ENCODE data around the gene TMEM266.
A peak's percentile ranks its signal among the peaks of the same experiment; 100 is the strongest.

The TMEM266 gene

GRCh38 chr15:76075046-76075445 is 15.3 kb downstream of the TMEM266 start:
- H2BK12ac ChIP-seq (ENCODE audit: low read length) = no peak overlapping the region
- no peak overlapping the region for H4K91ac ChIP-seq (ENCODE audit: low read depth, low read length, poor library complexity)
- no peak overlapping the region for H2AK5ac ChIP-seq (ENCODE audit: low read depth, low read length)
- no peak overlapping the region for H3K9ac ChIP-seq (ENCODE audit: low read depth, low read length, poor library complexity)
- H2BK15ac ChIP-seq (ENCODE audit: low read length) = no peak overlapping the region
- H3K4me1 ChIP-seq (ENCODE audit: control insufficient read depth in 2 of 2, insufficient read depth in 1 of 2, low read depth in 1 of 2, low read length in 2 of 2) = no peaks in the 10 kb centered on the region
- H2BK120ac ChIP-seq (ENCODE audit: low read depth, low read length) = no peak overlapping the region
- H3K79me1 ChIP-seq (ENCODE audit: low read depth, low read length) = no peaks in the 10 kb centered on the region
- no peak for DNase-seq (ENCODE audit: low spot score)
- H3K27me3 ChIP-seq (ENCODE audit: control insufficient read depth in 3 of 3, insufficient read depth in 3 of 3, low read depth in 1 of 3, low read length in 3 of 3) = peaks cover 0 to 7% (median 0%) of the 10 kb centered on the region in 3 experiments
- no peak overlapping the region for H2BK5ac ChIP-seq (ENCODE audit: low read length)
- no peak overlapping the region for H2AFZ ChIP-seq (ENCODE audit: low read length)
- no peak overlapping the region for H3K18ac ChIP-seq (ENCODE audit: low read length)
- no peaks in the 10 kb centered on the region for H3K9me3 ChIP-seq (replicated peaks in 1 of 2; ENCODE audit: control insufficient read depth in 2 of 2, insufficient read depth in 1 of 2, low read depth in 1 of 2, low read length in 2 of 2)
- no peak overlapping the region for H3K23ac ChIP-seq (ENCODE audit: low read depth, low read length, poor library complexity)
- H3K4me2 ChIP-seq (ENCODE audit: insufficient read depth, low read length, poor library complexity, severe bottlenecking) = no peak overlapping the region
- no peak overlapping the region for H3K27ac ChIP-seq (replicated peaks; ENCODE audit: low read length)
- no peak overlapping the region for H4K8ac ChIP-seq (ENCODE audit: low read depth, low read length)
- no peak overlapping the region for H3K4ac ChIP-seq (ENCODE audit: low read length)
- no peaks in the 10 kb centered on the region for H3K36me3 ChIP-seq (replicated peaks in 1 of 2; ENCODE audit: control insufficient read depth in 2 of 2, insufficient read depth in 2 of 2, low read length in 2 of 2)
- no peak overlapping the region for H3K4me3 ChIP-seq (ENCODE audit: low read length in 2 of 2)
- no peak overlapping the region for H3K14ac ChIP-seq (ENCODE audit: low read length)

- WGBS, 2 donors (ENCODE audit: extremely low coverage in 2 of 2, insufficient read length in 2 of 2, insufficient replicate concordance in 1 of 2) = no CpG with 5 or more reads among the region's 5 CpGs
- no peak overlapping the region for H3K14ac ChIP-seq (ENCODE audit: low read length)
These were observed 18.6 kb downstream of the TMEM266 start for GRCh38 chr15:76078285-76078877.

DNA sequence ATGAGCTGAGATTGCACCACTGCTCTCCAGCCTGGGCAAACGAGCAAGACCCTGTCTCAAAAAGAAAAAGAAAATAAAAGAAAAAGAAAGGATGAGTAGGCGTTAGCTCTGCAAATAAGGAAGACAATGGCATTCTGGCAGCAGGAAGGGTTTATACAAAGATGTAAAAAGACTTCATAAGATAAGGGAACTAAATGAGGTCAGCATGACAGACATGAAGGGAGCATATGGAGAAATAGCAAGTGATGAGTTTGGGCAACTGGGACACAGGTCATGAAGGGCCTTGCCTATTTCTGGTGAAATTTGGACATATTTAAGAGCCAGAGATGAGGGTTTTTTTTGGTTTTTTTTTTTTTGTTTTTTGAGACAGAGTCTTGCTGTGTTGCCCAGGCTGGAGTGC is 24.5 kb downstream of the TMEM266 start:
- no peaks in the 10 kb centered on the region for H3K79me1 ChIP-seq (ENCODE audit: low read depth, low read length)
- no peak overlapping the region for H3K27ac ChIP-seq (replicated peaks; ENCODE audit: low read length)
- H2AFZ ChIP-seq (ENCODE audit: low read length) = no peak overlapping the region
- H3K4me1 ChIP-seq (ENCODE audit: control insufficient read depth in 2 of 2, insufficient read depth in 1 of 2, low read depth in 1 of 2, low read length in 2 of 2) = no peaks in the 10 kb centered on the region
- WGBS, 2 donors (ENCODE audit: extremely low coverage in 2 of 2, insufficient read length in 2 of 2, insufficient replicate concordance in 1 of 2) = no CpG with 5 or more reads among the region's 2 CpGs
- H3K4me3 ChIP-seq (ENCODE audit: low read length in 2 of 2) = no peak overlapping the region
- H3K27me3 ChIP-seq (ENCODE audit: control insufficient read depth in 3 of 3, insufficient read depth in 3 of 3, low read depth in 1 of 3, low read length in 3 of 3) = no peaks in the 10 kb centered on the region
- no peak overlapping the region for H4K91ac ChIP-seq (ENCODE audit: low read depth, low read length, poor library complexity)
- no peaks in the 10 kb centered on the region for H3K9me3 ChIP-seq (replicated peaks in 1 of 2; ENCODE audit: control insufficient read depth in 2 of 2, insufficient read depth in 1 of 2, low read depth in 1 of 2, low read length in 2 of 2)
- no peak overlapping the region for H3K4ac ChIP-seq (ENCODE audit: low read length)
- H3K23ac ChIP-seq (ENCODE audit: low read depth, low read length, poor library complexity) = no peak overlapping the region
- no peak overlapping the region for H3K9ac ChIP-seq (ENCODE audit: low read depth, low read length, poor library complexity)
- H2BK15ac ChIP-seq (ENCODE audit: low read length) = no peak overlapping the region
- H3K14ac ChIP-seq (ENCODE audit: low read length) = no peak overlapping the region
- H3K36me3 ChIP-seq (replicated peaks in 1 of 2; ENCODE audit: control insufficient read depth in 2 of 2, insufficient read depth in 2 of 2, low read length in 2 of 2) = no peaks in the 10 kb centered on the region
- H2AK5ac ChIP-seq (ENCODE audit: low read depth, low read length) = no peak overlapping the region
- H4K8ac ChIP-seq (ENCODE audit: low read depth, low read length) = no peak overlapping the region
- no peak overlapping the region for H3K4me2 ChIP-seq (ENCODE audit: insufficient read depth, low read length, poor library complexity, severe bottlenecking)
- H2BK12ac ChIP-seq (ENCODE audit: low read length) = no peak overlapping the region
- no peak overlapping the region for H2BK120ac ChIP-seq (ENCODE audit: low read depth, low read length)
- H3K18ac ChIP-seq (ENCODE audit: low read length) = no peak overlapping the region
- no peak for DNase-seq (ENCODE audit: low spot score)
- H2BK5ac ChIP-seq (ENCODE audit: low read length) = no peak overlapping the region

More at GRCh38 chr15:76078285-76078877, 18.6 kb downstream of the TMEM266 start:
- no peak overlapping the region for H3K4me3 ChIP-seq (ENCODE audit: low read length in 2 of 2)
- H3K18ac ChIP-seq (ENCODE audit: low read length) = no peak overlapping the region
- no peak overlapping the region for H2BK120ac ChIP-seq (ENCODE audit: low read depth, low read length)
- no peak overlapping the region for H3K4me2 ChIP-seq (ENCODE audit: insufficient read depth, low read length, poor library complexity, severe bottlenecking)
- no peaks in the 10 kb centered on the region for H3K36me3 ChIP-seq (replicated peaks in 1 of 2; ENCODE audit: control insufficient read depth in 2 of 2, insufficient read depth in 2 of 2, low read length in 2 of 2)
- no peaks in the 10 kb centered on the region for H3K9me3 ChIP-seq (replicated peaks in 1 of 2; ENCODE audit: control insufficient read depth in 2 of 2, insufficient read depth in 1 of 2, low read depth in 1 of 2, low read length in 2 of 2)
- H2BK5ac ChIP-seq (ENCODE audit: low read length) = no peak overlapping the region
- no peak overlapping the region for H4K8ac ChIP-seq (ENCODE audit: low read depth, low read length)
- H2AK5ac ChIP-seq (ENCODE audit: low read depth, low read length) = no peak overlapping the region
- H2BK12ac ChIP-seq (ENCODE audit: low read length) = no peak overlapping the region
- H3K27me3 ChIP-seq (ENCODE audit: control insufficient read depth in 3 of 3, insufficient read depth in 3 of 3, low read depth in 1 of 3, low read length in 3 of 3) = peaks cover 0 to 3% (median 0%) of the 10 kb centered on the region in 3 experiments
- H3K9ac ChIP-seq (ENCODE audit: low read depth, low read length, poor library complexity) = no peak overlapping the region
- H2BK15ac ChIP-seq (ENCODE audit: low read length) = no peak overlapping the region
- H3K27ac ChIP-seq (replicated peaks; ENCODE audit: low read length) = no peak overlapping the region
- H4K91ac ChIP-seq (ENCODE audit: low read depth, low read length, poor library complexity) = no peak overlapping the region
- H3K23ac ChIP-seq (ENCODE audit: low read depth, low read length, poor library complexity) = no peak overlapping the region
- H3K4me1 ChIP-seq (ENCODE audit: control insufficient read depth in 2 of 2, insufficient read depth in 1 of 2, low read depth in 1 of 2, low read length in 2 of 2) = no peaks in the 10 kb centered on the region
- no peak for DNase-seq (ENCODE audit: low spot score)
- H3K4ac ChIP-seq (ENCODE audit: low read length) = no peak overlapping the region
- H3K79me1 ChIP-seq (ENCODE audit: low read depth, low read length) = no peaks in the 10 kb centered on the region
- no peak overlapping the region for H2AFZ ChIP-seq (ENCODE audit: low read length)

DNA sequence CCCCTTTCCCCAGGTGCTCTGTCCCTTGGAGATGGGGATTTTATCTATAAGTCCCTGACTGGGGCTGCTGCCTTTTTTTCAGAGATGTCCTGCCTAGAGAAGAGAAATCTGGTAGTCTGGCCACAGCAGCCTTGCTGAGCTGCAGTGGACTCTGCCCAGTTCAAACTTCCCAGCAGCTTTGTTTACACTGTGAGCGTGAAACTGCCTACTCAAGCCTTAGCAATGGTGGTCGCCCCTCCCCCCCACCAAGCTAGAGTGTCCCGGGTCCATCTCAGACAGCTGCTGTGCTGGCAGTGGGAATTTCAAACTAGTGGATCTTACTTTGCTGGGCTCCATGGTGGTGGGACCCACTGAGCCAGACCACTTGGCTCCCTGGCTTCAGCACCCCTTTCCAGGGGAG is 38.9 kb downstream of the TMEM266 start:
- H3K9ac ChIP-seq (ENCODE audit: low read depth, low read length, poor library complexity) = no peak overlapping the region
- no peak overlapping the region for H2AK5ac ChIP-seq (ENCODE audit: low read depth, low read length)
- no peaks in the 10 kb centered on the region for H3K4me1 ChIP-seq (ENCODE audit: control insufficient read depth in 2 of 2, insufficient read depth in 1 of 2, low read depth in 1 of 2, low read length in 2 of 2)
- no peak overlapping the region for H3K18ac ChIP-seq (ENCODE audit: low read length)
- WGBS, 2 donors (ENCODE audit: extremely low coverage in 2 of 2, insufficient read length in 2 of 2, insufficient replicate concordance in 1 of 2) = no CpG with 5 or more reads among the region's 3 CpGs
- no peak overlapping the region for H3K27ac ChIP-seq (replicated peaks; ENCODE audit: low read length)
- H4K91ac ChIP-seq (ENCODE audit: low read depth, low read length, poor library complexity) = no peak overlapping the region
- no peak overlapping the region for H3K4ac ChIP-seq (ENCODE audit: low read length)
- H2AFZ ChIP-seq (ENCODE audit: low read length) = no peak overlapping the region
- H4K8ac ChIP-seq (ENCODE audit: low read depth, low read length) = no peak overlapping the region
- H2BK15ac ChIP-seq (ENCODE audit: low read length) = peak overlapping the region; percentile 37
- peaks cover 0 to 11% (median 0%) of the 10 kb centered on the region in 3 experiments for H3K27me3 ChIP-seq (ENCODE audit: control insufficient read depth in 3 of 3, insufficient read depth in 3 of 3, low read depth in 1 of 3, low read length in 3 of 3)
- H3K4me3 ChIP-seq (ENCODE audit: low read length in 2 of 2) = no peak overlapping the region
- H2BK5ac ChIP-seq (ENCODE audit: low read length) = no peak overlapping the region
- H3K79me1 ChIP-seq (ENCODE audit: low read depth, low read length) = no peaks in the 10 kb centered on the region
- H3K4me2 ChIP-seq (ENCODE audit: insufficient read depth, low read length, poor library complexity, severe bottlenecking) = no peak overlapping the region
- H3K9me3 ChIP-seq (replicated peaks in 1 of 2; ENCODE audit: control insufficient read depth in 2 of 2, insufficient read depth in 1 of 2, low read depth in 1 of 2, low read length in 2 of 2) = peaks cover 0 to 2% of the 10 kb centered on the region in 2 donors
- no peak overlapping the region for H2BK120ac ChIP-seq (ENCODE audit: low read depth, low read length)
- H3K36me3 ChIP-seq (replicated peaks in 1 of 2; ENCODE audit: control insufficient read depth in 2 of 2, insufficient read depth in 2 of 2, low read length in 2 of 2) = no peaks in the 10 kb centered on the region
- H3K23ac ChIP-seq (ENCODE audit: low read depth, low read length, poor library complexity) = no peak overlapping the region
- H2BK12ac ChIP-seq (ENCODE audit: low read length) = no peak overlapping the region
- no peak overlapping the region for H3K14ac ChIP-seq (ENCODE audit: low read length)
- DNase-seq (ENCODE audit: low spot score) = no peak

All from neuronal stem cell (in vitro differentiated cells).